Cardiac fibroblast (primary cell): ENCODE data around the gene MRPL55.

Experiments used
- DNase-seq, 2 donors: peaks; one replicate each; pipeline versions ENCODE4 v3.0.0 to v3.0.0-alpha.2; 2010; ENCODE audit warnings: low read depth in 2 of 2
- H3K4me3 ChIP-seq, 2 donors: replicated peaks in 1 of 2; 1 replicate in 1 of 2; 2 replicates in 1 of 2; pipeline ENCODE4 v1.5.1; 2011; ENCODE audit warnings: low read depth in 2 of 2, low read length in 2 of 2, mild to moderate bottlenecking in 2 of 2, moderate library complexity in 1 of 2
- CTCF ChIP-seq: IDR thresholded peaks from one replicate; pipeline ENCODE4 v1.5.1; 2011; ENCODE audit warnings: low read depth, mild to moderate bottlenecking, low read length, inconsistent platforms

MRPL55 gene

GRCh38 chr1:228139406-228139930, 30.4 kb upstream of the MRPL55 start:
- H3K4me3 ChIP-seq: peak overlapping the region; percentile 96 to 97
- no peak for DNase-seq
- no peak for TF ChIP-seq CTCF

DNA sequence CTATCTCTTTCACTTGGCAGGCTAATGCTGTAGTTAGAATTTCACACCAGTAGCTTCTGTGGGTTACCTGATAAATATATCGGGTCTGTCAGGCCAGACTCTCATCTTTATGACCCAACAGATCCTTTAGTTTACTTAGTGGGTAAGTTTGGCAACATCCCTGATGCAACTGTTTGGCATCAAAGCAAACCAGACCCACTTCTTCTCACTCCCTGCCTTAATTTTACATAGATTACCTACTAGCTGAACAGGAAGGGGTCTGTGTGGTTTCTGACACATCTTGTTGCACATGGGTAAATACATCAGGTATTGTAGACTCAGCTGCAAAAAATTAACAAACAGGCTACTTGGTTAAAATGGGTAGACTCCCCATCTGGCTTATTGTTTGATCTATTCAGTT, 27.8 kb upstream of the MRPL55 start:
- DNase-seq: no peak
- H3K4me3 ChIP-seq: no peak overlapping the region
- no peak for TF ChIP-seq CTCF

DNA sequence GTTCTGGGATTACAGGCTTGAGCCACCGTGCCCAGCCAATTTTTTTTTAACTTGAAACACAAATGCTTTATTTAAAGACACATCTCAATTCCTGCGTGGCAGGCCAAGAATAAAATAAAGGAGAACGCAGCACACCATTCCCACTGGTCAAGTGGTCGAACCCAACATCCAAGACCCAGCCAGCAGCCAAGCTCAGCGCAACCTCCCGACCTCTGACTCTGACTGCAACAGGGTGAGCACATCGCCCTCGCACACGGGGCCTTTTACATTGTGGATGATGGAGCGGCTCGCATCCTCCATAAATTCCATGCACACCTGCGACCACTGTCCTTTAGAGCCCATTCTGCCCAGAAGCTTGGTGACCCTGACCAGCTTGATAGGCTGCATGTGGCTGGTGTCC, 25.5 kb upstream of the MRPL55 start:
- no peak for TF ChIP-seq CTCF
- no peak overlapping the region for H3K4me3 ChIP-seq
- DNase-seq: no peak

- TF ChIP-seq CTCF: no peak
- H3K4me3 ChIP-seq: no peak overlapping the region
- DNase-seq: no peak
These were observed 22.7 kb upstream of the MRPL55 start for GRCh38 chr1:228131766-228132165.

GRCh38 chr1:228125185-228125584, 16.1 kb upstream of the MRPL55 start:
- no peak overlapping the region for H3K4me3 ChIP-seq
- DNase-seq: no peak
- no peak for TF ChIP-seq CTCF

DNA sequence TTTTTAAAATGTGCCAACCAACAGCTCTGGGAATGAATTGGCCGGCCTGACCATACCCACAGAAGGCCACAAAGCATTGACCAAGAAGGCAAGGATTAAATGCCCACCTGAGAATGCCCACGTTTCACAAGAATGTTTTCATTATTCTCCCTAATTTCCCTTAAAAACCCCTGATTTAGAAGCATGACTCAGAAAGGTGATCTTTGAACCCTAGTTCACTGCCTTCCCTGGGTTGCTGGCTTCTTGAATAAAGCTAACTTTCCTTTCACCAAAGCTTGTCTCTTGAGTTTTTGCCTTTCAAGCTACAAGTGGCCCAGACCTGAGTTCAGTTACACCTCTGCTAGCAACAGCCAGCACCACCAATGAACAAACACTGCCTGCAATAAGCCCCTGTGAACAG, 14.4 kb upstream of the MRPL55 start:
- H3K4me3 ChIP-seq: no peak overlapping the region
- TF ChIP-seq CTCF: no peak
- no peak for DNase-seq

- TF ChIP-seq CTCF: no peak
These were observed 13.9 kb upstream of the MRPL55 start for GRCh38 chr1:228122921-228123441.

More at GRCh38 chr1:228122921-228123441, 13.9 kb upstream of the MRPL55 start:
- no peak overlapping the region for H3K4me3 ChIP-seq
- DNase-seq: no peak
